A673 (cell line): Measurements from ENCODE around the gene ACSL1.

Source experiments
- EZH2 ChIP-seq: fragments of 200-600 bp; sonication (generic); IDR thresholded peaks from 2 replicates; pipeline ENCODE4 v1.6.1; 2017; ENCODE audit warnings: borderline replicate concordance, low read depth, mild to moderate bottlenecking, mixed read lengths, antibody characterized with exemption, low read length; ENCODE audit not compliant: poor library complexity, severe bottlenecking
- TF ChIP-seq, protein P1 (sequence below): fragments of 300-800, 200-600 bp; sonication (generic); conservative IDR thresholded peaks from 2 replicates; pipeline ENCODE4 v1.5.1; 2017; ENCODE audit warnings: low read depth, mild to moderate bottlenecking, antibody characterized with exemption, low read length, moderate library complexity, mixed read lengths

DNA sequence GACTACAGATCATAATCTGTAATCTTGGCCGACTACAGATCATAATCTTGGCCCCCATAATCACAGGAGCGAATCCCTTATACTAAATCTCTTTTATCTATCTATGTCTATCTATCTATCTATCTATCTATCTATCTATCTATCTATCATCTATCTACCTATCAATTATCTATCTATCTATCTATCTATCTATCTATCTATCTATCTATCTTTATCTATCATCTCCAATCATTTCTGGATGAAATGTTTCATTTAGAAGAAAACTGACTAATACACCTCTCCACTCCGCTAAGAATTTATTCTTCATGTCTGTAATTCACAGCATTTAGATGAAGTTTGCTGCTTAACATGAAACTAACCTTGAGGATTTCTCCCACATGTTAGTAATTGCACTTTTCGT, 45.0 kb upstream of the ACSL1 start:
- TF ChIP-seq, protein P1, sequence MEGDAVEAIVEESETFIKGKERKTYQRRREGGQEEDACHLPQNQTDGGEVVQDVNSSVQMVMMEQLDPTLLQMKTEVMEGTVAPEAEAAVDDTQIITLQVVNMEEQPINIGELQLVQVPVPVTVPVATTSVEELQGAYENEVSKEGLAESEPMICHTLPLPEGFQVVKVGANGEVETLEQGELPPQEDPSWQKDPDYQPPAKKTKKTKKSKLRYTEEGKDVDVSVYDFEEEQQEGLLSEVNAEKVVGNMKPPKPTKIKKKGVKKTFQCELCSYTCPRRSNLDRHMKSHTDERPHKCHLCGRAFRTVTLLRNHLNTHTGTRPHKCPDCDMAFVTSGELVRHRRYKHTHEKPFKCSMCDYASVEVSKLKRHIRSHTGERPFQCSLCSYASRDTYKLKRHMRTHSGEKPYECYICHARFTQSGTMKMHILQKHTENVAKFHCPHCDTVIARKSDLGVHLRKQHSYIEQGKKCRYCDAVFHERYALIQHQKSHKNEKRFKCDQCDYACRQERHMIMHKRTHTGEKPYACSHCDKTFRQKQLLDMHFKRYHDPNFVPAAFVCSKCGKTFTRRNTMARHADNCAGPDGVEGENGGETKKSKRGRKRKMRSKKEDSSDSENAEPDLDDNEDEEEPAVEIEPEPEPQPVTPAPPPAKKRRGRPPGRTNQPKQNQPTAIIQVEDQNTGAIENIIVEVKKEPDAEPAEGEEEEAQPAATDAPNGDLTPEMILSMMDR, result no peak
- TF ChIP-seq EZH2, result no peak
